Measurements from ENCODE around the gene MYBPC2.

DNA sequence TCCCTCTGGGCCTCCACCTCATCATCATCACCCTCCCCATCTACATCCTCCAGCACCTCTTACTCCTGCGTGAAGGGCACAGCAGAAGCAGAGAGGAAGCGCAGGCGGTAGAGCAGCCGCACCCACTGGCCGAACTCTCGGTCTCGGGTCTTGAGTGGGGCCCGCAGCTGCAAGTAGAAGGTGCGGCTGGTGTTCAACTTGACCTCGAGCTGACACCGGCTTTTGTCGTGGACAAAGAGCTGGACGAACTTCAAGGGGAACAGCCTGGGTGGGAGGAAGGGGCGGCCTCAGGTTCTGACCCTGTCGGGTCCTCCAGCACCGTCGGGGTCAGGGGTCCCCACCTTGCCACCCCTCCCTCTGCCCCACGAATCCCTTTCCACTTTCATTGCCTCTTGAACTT lies 34.9 kb downstream of the MYBPC2 start:
- TF ChIP-seq CTCF (IDR thresholded peaks at IDR 0.05; ENCODE audit: insufficient read depth, low read depth, low read length): no peak
- TF ChIP-seq EZH2 (IDR thresholded peaks at IDR 0.05; ENCODE audit: insufficient read depth, low read length): no peak
